DND-41 (cell line): ENCODE data around the gene ZNG1C.
"Not testable (repeated sequence)": the region's sequence is repeated elsewhere in the genome, so short reads cannot be mapped to it uniquely, and the experiment has no call there.

Source experiments
- CTCF ChIP-seq: IDR thresholded peaks from 2 replicates; pipeline ENCODE4 v1.5.1; 2012; ENCODE audit warnings: borderline replicate concordance, low read length, moderate library complexity, mild to moderate bottlenecking; ENCODE audit not compliant: poor library complexity, severe bottlenecking; ENCODE audit errors: extremely low read depth
- EZH2 ChIP-seq: IDR thresholded peaks from 3 replicates; pipeline ENCODE4 v1.6.1; 2012; ENCODE audit warnings: borderline replicate concordance, low read depth, mild to moderate bottlenecking, moderate library complexity, low read length, inconsistent platforms; ENCODE audit not compliant: severe bottlenecking

GRCh38 chr9:68318209-68318608 is 76.4 kb downstream of the ZNG1C start:
- TF ChIP-seq CTCF, EZH2: not testable (repeated sequence)
